Upper lobe of left lung (tissue), 6 donors: ENCODE results near the gene PAK1IP1. TPM values are rescaled to one million over a fixed set of nuclear protein-coding genes. Genes with fewer than 3 reads are reported as not detected.

Source experiments
- ATAC-seq, 2 donors: fragments of 200-7000 bp; cut with Tn5 transposase; one replicate each; pipeline ENCODE4 v1.9.1; 2022; ENCODE audit warnings: mild to moderate bottlenecking in 2 of 2, moderate library complexity in 2 of 2; ENCODE audit not compliant: low FRiP score in 2 of 2
- DNase-seq, 2 donors: peaks; one replicate each; pipeline ENCODE4 v3.0.0-alpha.2; 2019 to 2020
- H3K27ac ChIP-seq, 4 donors: fragments of 200-600 bp; sonication (generic); one replicate each; pipeline ENCODE4 v1.5.1; 2016 to 2019
- H3K27me3 ChIP-seq, 4 donors: fragments of 200-600 bp; sonication (generic); one replicate each; pipeline ENCODE4 v1.5.1; 2017 to 2019
- H3K36me3 ChIP-seq, 4 donors: fragments of 200-600 bp; sonication (generic); one replicate each; pipeline ENCODE4 v1.5.1; 2016 to 2019
- H3K4me1 ChIP-seq, 4 donors: fragments of 200-600 bp; sonication (generic); one replicate each; pipeline ENCODE4 v1.5.1; 2018 to 2019
- H3K4me3 ChIP-seq, 4 donors: fragments of 200-600 bp; sonication (generic); one replicate each; pipeline ENCODE4 v1.5.1; 2017 to 2019; ENCODE audit warnings: mild to moderate bottlenecking in 2 of 4, moderate library complexity in 1 of 4
- H3K9me3 ChIP-seq, 4 donors: fragments of 200-600 bp; sonication (generic); one replicate each; pipeline ENCODE4 v1.5.1; 2018 to 2019
- CTCF ChIP-seq, 6 experiments: fragments of 450-650 bp in 4 of 6; fragments of 200-600 bp in 2 of 6; sonication (generic) in 2 of 6; IDR thresholded peaks; one replicate each; pipeline ENCODE4 v1.5.1; 2016 to 2019; ENCODE audit warnings: antibody characterized with exemption in 6 of 6
- EP300 ChIP-seq, 4 donors: sonication (generic); formaldehyde crosslinking; IDR thresholded peaks; one replicate each; pipeline ENCODE4 v1.5.1; 2017; ENCODE audit warnings: antibody characterized with exemption in 4 of 4, control low read depth in 2 of 4
- POLR2A ChIP-seq, 4 donors: fragments of 450-650 bp; IDR thresholded peaks; one replicate each; pipeline ENCODE4 v1.5.1; 2016 to 2017; ENCODE audit warnings: antibody characterized with exemption in 4 of 4, mild to moderate bottlenecking in 2 of 4
- POLR2AphosphoS5 ChIP-seq, 2 donors: sonication (generic); formaldehyde crosslinking; IDR thresholded peaks; one replicate each; pipeline ENCODE4 v1.5.1; 2017; ENCODE audit warnings: antibody characterized with exemption in 2 of 2
- WGBS, 2 donors: methylation state at CpG; one replicate each; pipeline ENCODE4 v1.1.5; 2017 to 2018; 5-methylcytosine and 5-hydroxymethylcytosine counted together
- total RNA-seq, 6 donors: library from RNA; depleted of rRNA in 4 of 6; stranded (reverse); fragments of >200 nt in 4 of 6; gene quantifications; one replicate each; pipeline versions ENCODE4 v1.1.0 to v1.2.1, GENCODE V29; 2016 to 2021
- donor health status: DM: no; HTN: no; CAD: no; lungs with moderate emphysema.
- donor health status: DM: no; HTN: yes; CAD: no; lungs with severe emphysema.

The PAK1IP1 gene
- total RNA-seq, 6 donors from 2014 or later = 6.0 to 15.8 (median 10.8) TPM

- DNase-seq (no peak), ATAC-seq (no peak)
- Histone ChIP-seq H3K4me3 (no peak overlapping the region), H3K27ac (no peak overlapping the region), H3K4me1 (peaks cover 0 to 3% (median 0%) of the 10 kb centered on the region in 4 donors), H3K36me3 (no peaks in the 10 kb centered on the region), H3K9me3 (no peaks in the 10 kb centered on the region), H3K27me3 (no peaks in the 10 kb centered on the region)
- TF ChIP-seq POLR2AphosphoS5 (IDR thresholded peaks at IDR 0.05) (no peak), POLR2A (IDR thresholded peaks at IDR 0.05) (no peak), EP300 (IDR thresholded peaks at IDR 0.05) (no peak), CTCF (IDR thresholded peaks at IDR 0.05) (no peak)
- 56 to 65% methylated on average over 3 of the region's 3 CpGs for WGBS, 2 donors
These were observed 9.5 kb upstream of the PAK1IP1 start for GRCh38 chr6:10685092-10685915.

- H3K27me3 ChIP-seq = no peaks in the 10 kb centered on the region
- H3K27ac ChIP-seq = no peak overlapping the region
- peaks cover 0 to 4% (median 0%) of the 10 kb centered on the region in 4 donors for H3K4me1 ChIP-seq
- DNase-seq (no peak), ATAC-seq (no peak)
- H3K4me3 ChIP-seq = no peak overlapping the region
- WGBS, 2 donors = 87 to 90% methylated on average over 8 of the region's 8 CpGs
- H3K36me3 ChIP-seq = no peaks in the 10 kb centered on the region
- TF ChIP-seq POLR2A (IDR thresholded peaks at IDR 0.05) (no peak), CTCF (IDR thresholded peaks at IDR 0.05) (no peak), POLR2AphosphoS5 (IDR thresholded peaks at IDR 0.05) (no peak), EP300 (IDR thresholded peaks at IDR 0.05) (no peak)
- H3K9me3 ChIP-seq = no peaks in the 10 kb centered on the region
These were observed 7.9 kb upstream of the PAK1IP1 start for GRCh38 chr6:10686901-10687300.

- no peak for TF ChIP-seq CTCF (IDR thresholded peaks at IDR 0.05)
- no peak for TF ChIP-seq POLR2A (IDR thresholded peaks at IDR 0.05)
- TF ChIP-seq EP300 (IDR thresholded peaks at IDR 0.05) = no peak
- 50 to 51% methylated on average over 6 of the region's 6 CpGs for WGBS, 2 donors
- Histone ChIP-seq H3K9me3 (no peaks in the 10 kb centered on the region), H3K36me3 (no peaks in the 10 kb centered on the region), H3K4me3 (no peak overlapping the region), H3K4me1 (peaks cover 0 to 4% (median 0%) of the 10 kb centered on the region in 4 donors), H3K27me3 (no peaks in the 10 kb centered on the region), H3K27ac (no peak overlapping the region)
- ATAC-seq = no peak
- no peak for DNase-seq
These were observed 7.2 kb upstream of the PAK1IP1 start for GRCh38 chr6:10687582-10687981.

- 52 to 55% methylated on average over 15 of the region's 15 CpGs for WGBS, 2 donors
- Histone ChIP-seq H3K4me3 (peak overlapping the region in 1 of 4 donors; percentile 7), H3K4me1 (peaks cover 15 to 23% (median 18%) of the 10 kb centered on the region in 4 donors), H3K27me3 (no peaks in the 10 kb centered on the region), H3K9me3 (no peaks in the 10 kb centered on the region), H3K27ac (peak overlapping the region in 3 of 4 donors; percentile 15 to 46 (median 16)), H3K36me3 (no peaks in the 10 kb centered on the region)
- ATAC-seq (no peak), DNase-seq (no peak)
- no peak for TF ChIP-seq POLR2AphosphoS5 (IDR thresholded peaks at IDR 0.05)
- no peak for TF ChIP-seq EP300 (IDR thresholded peaks at IDR 0.05)
- no peak for TF ChIP-seq CTCF (IDR thresholded peaks at IDR 0.05)
- TF ChIP-seq POLR2A (IDR thresholded peaks at IDR 0.05) = no peak
These were observed 3.9 kb upstream of the PAK1IP1 start for GRCh38 chr6:10690651-10691445.
